Measurements from ENCODE around the gene TMC6. TPM values are rescaled to one million over a fixed set of nuclear protein-coding genes. Genes with fewer than 3 reads are reported as not detected.

The TMC6 gene
- total RNA-seq, 1 donor from 2014 or later = 292 TPM

DNA sequence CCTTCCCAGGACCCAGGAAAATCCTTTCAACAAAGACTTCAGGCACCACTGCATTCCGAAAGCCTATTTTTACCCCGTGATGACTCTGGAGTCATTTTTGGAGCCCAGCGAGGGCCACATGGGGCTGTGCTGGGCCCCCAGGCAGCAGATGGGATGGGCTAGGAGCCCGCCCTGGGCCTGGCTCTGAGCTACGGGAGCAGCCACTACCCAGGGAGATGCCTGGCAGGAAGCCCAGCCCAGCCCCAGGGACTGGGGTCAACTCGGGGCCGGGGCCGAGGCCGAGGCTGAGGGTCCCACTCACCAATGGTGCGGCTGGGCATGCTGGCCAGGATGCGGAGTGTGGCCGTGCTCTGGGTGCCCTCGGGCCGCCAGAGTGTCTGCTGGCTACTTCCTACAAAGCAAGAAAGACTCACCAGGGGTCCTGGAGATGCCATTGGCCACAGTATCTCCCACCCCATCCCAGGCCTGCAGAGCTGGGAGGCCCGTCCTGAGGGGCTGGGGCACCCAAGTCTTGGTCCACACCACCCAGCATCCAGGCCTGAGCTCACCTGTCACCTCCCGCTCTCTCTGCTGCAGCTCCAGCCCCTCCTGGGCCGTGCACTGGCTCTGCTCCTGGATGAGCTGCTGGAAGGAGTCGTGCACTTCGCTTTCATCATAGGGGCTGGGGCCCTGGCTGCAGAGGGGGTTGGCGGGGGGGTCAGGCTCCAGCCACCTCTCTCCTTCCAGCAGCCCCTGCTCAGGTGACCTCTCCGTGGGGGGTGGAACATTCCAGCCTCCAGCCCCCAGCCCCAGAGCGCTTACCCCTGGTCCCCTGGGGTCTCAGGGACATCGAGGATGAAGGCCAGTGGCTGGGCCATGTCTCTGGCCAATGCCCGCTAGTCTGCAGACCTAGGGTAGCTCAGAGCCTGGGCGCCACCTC, 2.3 kb downstream of the TMC6 start:
- Mint-ChIP-seq H3K4me1 (ENCODE audit: unreplicated experiment) (peaks cover 36% of the 10 kb centered on the region), H3K27ac (ENCODE audit: unreplicated experiment) (no peak overlapping the region), H3K4me3 (ENCODE audit: unreplicated experiment) (no peak overlapping the region), H3K27me3 (ENCODE audit: unreplicated experiment) (peaks cover 1% of the 10 kb centered on the region), H3K36me3 (ENCODE audit: low read depth, unreplicated experiment) (peaks cover 15% of the 10 kb centered on the region), H3K9me3 (ENCODE audit: unreplicated experiment) (no peaks in the 10 kb centered on the region)
- TF ChIP-seq, protein P1, sequence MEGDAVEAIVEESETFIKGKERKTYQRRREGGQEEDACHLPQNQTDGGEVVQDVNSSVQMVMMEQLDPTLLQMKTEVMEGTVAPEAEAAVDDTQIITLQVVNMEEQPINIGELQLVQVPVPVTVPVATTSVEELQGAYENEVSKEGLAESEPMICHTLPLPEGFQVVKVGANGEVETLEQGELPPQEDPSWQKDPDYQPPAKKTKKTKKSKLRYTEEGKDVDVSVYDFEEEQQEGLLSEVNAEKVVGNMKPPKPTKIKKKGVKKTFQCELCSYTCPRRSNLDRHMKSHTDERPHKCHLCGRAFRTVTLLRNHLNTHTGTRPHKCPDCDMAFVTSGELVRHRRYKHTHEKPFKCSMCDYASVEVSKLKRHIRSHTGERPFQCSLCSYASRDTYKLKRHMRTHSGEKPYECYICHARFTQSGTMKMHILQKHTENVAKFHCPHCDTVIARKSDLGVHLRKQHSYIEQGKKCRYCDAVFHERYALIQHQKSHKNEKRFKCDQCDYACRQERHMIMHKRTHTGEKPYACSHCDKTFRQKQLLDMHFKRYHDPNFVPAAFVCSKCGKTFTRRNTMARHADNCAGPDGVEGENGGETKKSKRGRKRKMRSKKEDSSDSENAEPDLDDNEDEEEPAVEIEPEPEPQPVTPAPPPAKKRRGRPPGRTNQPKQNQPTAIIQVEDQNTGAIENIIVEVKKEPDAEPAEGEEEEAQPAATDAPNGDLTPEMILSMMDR (IDR thresholded peaks at IDR 0.05; ENCODE audit: unreplicated experiment) = no peak
- no peak for DNase-seq (ENCODE audit: low spot score)

GRCh38 chr17:78125138-78125913, 3.2 kb downstream of the TMC6 start:
- H3K4me1 Mint-ChIP-seq (ENCODE audit: unreplicated experiment) = peaks cover 27% of the 10 kb centered on the region
- H3K27ac Mint-ChIP-seq (ENCODE audit: unreplicated experiment) = no peak overlapping the region
- DNase-seq (ENCODE audit: low spot score) = no peak
- H3K4me3 Mint-ChIP-seq (ENCODE audit: unreplicated experiment) = no peak overlapping the region
- H3K36me3 Mint-ChIP-seq (ENCODE audit: low read depth, unreplicated experiment) = peaks cover 15% of the 10 kb centered on the region
- TF ChIP-seq, protein P1 (IDR thresholded peaks at IDR 0.05; ENCODE audit: unreplicated experiment) = no peak
- H3K27me3 Mint-ChIP-seq (ENCODE audit: unreplicated experiment) = peaks cover 1% of the 10 kb centered on the region
- no peaks in the 10 kb centered on the region for H3K9me3 Mint-ChIP-seq (ENCODE audit: unreplicated experiment)

DNA sequence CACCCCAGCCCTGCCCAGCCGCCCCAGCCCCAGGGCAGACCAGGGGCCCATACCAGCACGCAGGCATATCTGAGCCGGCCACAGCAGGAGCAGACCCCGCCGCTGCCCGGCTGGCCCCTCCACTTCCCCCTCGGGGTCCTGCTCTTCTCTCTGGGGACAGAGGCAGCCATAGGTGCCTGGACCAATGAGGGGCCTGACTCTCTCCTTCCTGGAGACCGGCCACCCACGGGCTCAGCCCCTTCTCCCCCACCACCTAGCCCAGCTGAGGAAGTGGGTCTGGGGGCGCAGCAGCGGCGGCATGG, 3.8 kb downstream of the TMC6 start:
- peaks cover 22% of the 10 kb centered on the region for H3K4me1 Mint-ChIP-seq (ENCODE audit: unreplicated experiment)
- H3K27ac Mint-ChIP-seq (ENCODE audit: unreplicated experiment) = no peak overlapping the region
- no peak overlapping the region for H3K4me3 Mint-ChIP-seq (ENCODE audit: unreplicated experiment)
- H3K27me3 Mint-ChIP-seq (ENCODE audit: unreplicated experiment) = peaks cover 1% of the 10 kb centered on the region
- no peak for DNase-seq (ENCODE audit: low spot score)
- peaks cover 15% of the 10 kb centered on the region for H3K36me3 Mint-ChIP-seq (ENCODE audit: low read depth, unreplicated experiment)
- H3K9me3 Mint-ChIP-seq (ENCODE audit: unreplicated experiment) = no peaks in the 10 kb centered on the region
- TF ChIP-seq, protein P1 (IDR thresholded peaks at IDR 0.05; ENCODE audit: unreplicated experiment) = no peak

DNA sequence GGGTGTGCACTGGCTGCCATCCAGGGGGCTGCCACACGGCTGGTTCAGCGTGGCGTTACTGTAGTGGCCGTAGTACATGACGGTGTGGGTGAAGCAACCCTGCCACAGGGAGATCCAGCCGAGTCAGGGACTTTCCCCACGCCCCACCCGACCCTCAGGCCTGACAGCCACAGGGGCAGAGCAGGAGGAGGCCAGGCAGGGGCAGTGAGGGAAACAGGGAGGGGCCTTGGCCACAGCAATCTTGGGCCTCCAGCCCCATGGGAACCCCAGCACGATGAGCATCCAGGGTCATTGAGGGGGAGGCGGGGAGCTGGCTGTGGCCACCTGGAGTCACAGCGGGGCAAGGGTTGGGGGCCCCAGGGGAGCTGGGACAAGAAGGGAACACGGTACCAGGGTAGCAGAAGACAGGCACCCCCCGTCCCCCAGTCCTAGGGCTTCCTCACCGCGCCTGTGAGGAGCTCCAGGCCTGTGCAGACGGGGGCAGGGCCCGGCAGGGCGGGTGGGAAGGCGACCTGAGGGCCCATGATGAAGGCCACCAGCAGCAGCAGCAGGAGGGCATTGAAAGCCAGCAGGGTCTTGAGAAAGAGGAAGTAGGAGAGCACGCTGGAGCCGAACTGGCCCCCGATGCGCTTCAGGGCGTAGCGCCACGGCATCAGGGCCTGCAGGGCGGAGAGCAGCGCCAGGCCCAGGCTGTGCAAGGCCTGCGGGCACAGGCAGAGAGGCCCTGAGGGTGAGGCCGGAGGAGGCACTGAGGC, 4.3 kb downstream of the TMC6 start:
- H3K36me3 Mint-ChIP-seq (ENCODE audit: low read depth, unreplicated experiment) = peaks cover 15% of the 10 kb centered on the region
- H3K27ac Mint-ChIP-seq (ENCODE audit: unreplicated experiment) = no peak overlapping the region
- no peaks in the 10 kb centered on the region for H3K9me3 Mint-ChIP-seq (ENCODE audit: unreplicated experiment)
- peaks cover 18% of the 10 kb centered on the region for H3K4me1 Mint-ChIP-seq (ENCODE audit: unreplicated experiment)
- H3K4me3 Mint-ChIP-seq (ENCODE audit: unreplicated experiment) = no peak overlapping the region
- DNase-seq (ENCODE audit: low spot score) = no peak
- peaks cover 2% of the 10 kb centered on the region for H3K27me3 Mint-ChIP-seq (ENCODE audit: unreplicated experiment)
- TF ChIP-seq, protein P1 (IDR thresholded peaks at IDR 0.05; ENCODE audit: unreplicated experiment) = no peak

Data from endothelial cell (in vitro differentiated cells).